HepG2 (cell line): ENCODE data around the gene LSMEM2. TPM values are rescaled to one million over a fixed set of nuclear protein-coding genes. Genes with fewer than 3 reads are reported as not detected.
A peak's percentile ranks its signal among the peaks of the same experiment; 100 is the strongest.

ENCODE experiments used
- AGO2 ChIP-seq: fragments of 200-400 bp; formaldehyde crosslinking; optimal IDR thresholded peaks from 2 replicates; pipeline ENCODE3; 2017; ENCODE audit warnings: mild to moderate bottlenecking, low read depth, low read length, moderate library complexity
- CREB1 ChIP-seq, 2 experiments: fragments of 450-650 bp in 1 of 2; IDR thresholded peaks; 2 replicates each; pipeline ENCODE4 v1.6.1; 2016 to 2017; ENCODE audit warnings: control low read depth in 1 of 2, mild to moderate bottlenecking in 1 of 2, missing compliant biosample characterization in 1 of 2, missing genetic modification characterization in 1 of 2
- ESRRA ChIP-seq: sonication (generic); formaldehyde crosslinking; IDR thresholded peaks from 2 replicates; pipeline ENCODE4 v1.5.1; 2020; ENCODE audit warnings: mild to moderate bottlenecking, low read depth, missing genetic modification reagents
- GLI4 ChIP-seq: sonication (generic); formaldehyde crosslinking; IDR thresholded peaks from 2 replicates; pipeline ENCODE4 v1.5.1; 2020; ENCODE audit warnings: missing genetic modification reagents, mild to moderate bottlenecking, moderate library complexity, borderline replicate concordance
- MAFK ChIP-seq, 2 experiments: IDR thresholded peaks in 1 of 2; conservative IDR thresholded peaks in 1 of 2; 2 replicates each; pipeline ENCODE4 v1.6.1; 2011; ENCODE audit warnings: improper control_type of control experiment in 2 of 2, low read length in 2 of 2
- MLXIP ChIP-seq: sonication (generic); formaldehyde crosslinking; IDR thresholded peaks from 2 replicates; pipeline ENCODE4 v1.9.0; 2021; ENCODE audit warnings: missing genetic modification reagents, borderline replicate concordance
- PLSCR1 ChIP-seq: sonication (generic); formaldehyde crosslinking; IDR thresholded peaks from 2 replicates; pipeline ENCODE4 v1.5.0; 2020; ENCODE audit warnings: missing genetic modification reagents, mild to moderate bottlenecking, borderline replicate concordance
- SKI ChIP-seq: fragments of 450-650 bp; IDR thresholded peaks from one replicate; pipeline ENCODE4 v1.6.1; 2018; ENCODE audit warnings: mild to moderate bottlenecking; ENCODE audit not compliant: partially characterized antibody
- ZNF354B ChIP-seq: sonication (generic); formaldehyde crosslinking; IDR thresholded peaks from 2 replicates; pipeline ENCODE4 v1.8.0; 2022; ENCODE audit warnings: mild to moderate bottlenecking, missing genetic modification reagents
- ZNF607 ChIP-seq: sonication (generic); formaldehyde crosslinking; IDR thresholded peaks from 2 replicates; pipeline ENCODE4 v1.5.1; 2020; ENCODE audit warnings: missing genetic modification reagents, mild to moderate bottlenecking, borderline replicate concordance
- ZNF616 ChIP-seq: sonication (generic); formaldehyde crosslinking; IDR thresholded peaks from 2 replicates; pipeline ENCODE4 v1.5.0; 2020; ENCODE audit warnings: low read depth, mild to moderate bottlenecking, missing genetic modification reagents
- ZNF790 ChIP-seq: sonication (generic); formaldehyde crosslinking; IDR thresholded peaks from 2 replicates; pipeline ENCODE4 v1.8.0; 2022; ENCODE audit warnings: missing genetic modification reagents, mild to moderate bottlenecking, borderline replicate concordance
- polyA plus RNA-seq, 8 experiments: library from polyadenylated mRNA; depleted of rRNA in 3 of 8; stranded (reverse) in 7 of 8; unstranded in 1 of 8; fragments of >200 nt; fragmentation: Illumina TruSeq in 4 of 8; extraction: Trizol in 4 of 8; gene quantifications; 2 replicates each; pipeline versions ENCODE4 v1.2.1 to v1.2.3, GENCODE V29; 2011 to 2016; ENCODE audit warnings: low read depth in 4 of 8, missing spikeins in 1 of 8, mixed read lengths in 1 of 8; ENCODE audit not compliant: insufficient read depth in 1 of 8
- total RNA-seq, 5 experiments: library from RNA; depleted of rRNA; stranded (reverse); fragments of >200 nt; fragmentation: Illumina TruSeq; extraction: Trizol; gene quantifications; 2 replicates each; pipeline ENCODE4 v1.2.3, GENCODE V29; 2016; ENCODE audit warnings: low read depth in 1 of 5
- TF ChIP-seq, protein P1 (sequence below): sonication (generic); formaldehyde crosslinking; IDR thresholded peaks from 2 replicates; pipeline ENCODE4 v1.8.1; 2023; ENCODE audit warnings: missing genetic modification reagents, inconsistent platforms, borderline replicate concordance
- TF ChIP-seq, protein P2 (sequence below): sonication (generic); formaldehyde crosslinking; conservative IDR thresholded peaks from 2 replicates; pipeline ENCODE4 v1.8.0; 2022; ENCODE audit warnings: missing genetic modification reagents
- TF ChIP-seq, protein P3 (sequence below): sonication (generic); formaldehyde crosslinking; IDR thresholded peaks from 2 replicates; pipeline ENCODE4 v1.4.0; 2020; ENCODE audit warnings: mild to moderate bottlenecking, missing genetic modification reagents
- TF ChIP-seq, protein P4 (sequence below): sonication (generic); formaldehyde crosslinking; conservative IDR thresholded peaks from 2 replicates; pipeline ENCODE4 v1.8.0; 2022; ENCODE audit warnings: mild to moderate bottlenecking, moderate library complexity, missing genetic modification reagents

LSMEM2 gene
- total and polyA plus RNA-seq, 2 of the 13 experiments (the other 11 are each of a cell fraction or from before 2014, with no cell fraction given), result 0.07 to 0.41 TPM

DNA sequence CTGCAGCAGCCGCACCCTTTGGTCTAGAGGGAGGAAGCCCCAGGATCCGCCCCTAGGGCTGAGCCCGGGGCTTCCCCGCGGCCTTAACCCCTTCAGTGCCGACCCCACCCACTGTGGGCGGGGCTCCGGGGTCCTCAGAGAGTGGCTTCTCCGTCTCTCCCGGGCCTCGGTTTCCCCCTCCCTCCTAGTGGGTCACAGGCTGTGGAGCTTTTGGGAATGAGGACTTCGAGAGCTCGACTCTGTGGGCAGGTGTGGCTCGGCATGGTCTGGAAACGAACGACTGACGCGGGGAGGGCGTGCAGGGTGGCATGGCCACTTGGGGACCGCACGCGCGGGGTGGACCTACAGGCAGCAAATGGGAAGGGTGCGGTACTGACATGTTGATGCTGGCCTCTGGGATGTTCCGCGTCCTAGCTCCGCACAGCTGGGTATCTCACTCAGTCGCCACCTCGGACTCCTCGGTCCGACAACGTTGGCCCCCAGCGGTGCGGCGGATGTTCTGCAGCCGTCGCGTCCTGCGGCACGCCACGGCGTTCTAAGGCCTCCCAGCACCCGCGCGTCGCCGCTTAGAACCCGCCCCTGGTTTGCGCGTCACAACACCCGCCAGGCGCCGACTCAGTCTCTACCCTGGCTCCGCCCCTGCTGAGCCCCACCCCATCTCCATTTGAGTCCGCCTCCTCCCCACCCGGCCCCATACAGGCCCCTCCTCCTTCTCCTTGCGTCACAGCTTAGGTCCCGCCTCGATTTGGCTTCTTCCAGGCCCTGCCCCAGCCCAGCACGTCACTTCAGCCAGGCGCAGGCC lies 20.1 kb downstream of the LSMEM2 start, which contains the start of the genes HYAL3 and NAA80 (continued):
- no peak for TF ChIP-seq MLXIP (CRISPR knock-in tag)
- TF ChIP-seq, protein P1, sequence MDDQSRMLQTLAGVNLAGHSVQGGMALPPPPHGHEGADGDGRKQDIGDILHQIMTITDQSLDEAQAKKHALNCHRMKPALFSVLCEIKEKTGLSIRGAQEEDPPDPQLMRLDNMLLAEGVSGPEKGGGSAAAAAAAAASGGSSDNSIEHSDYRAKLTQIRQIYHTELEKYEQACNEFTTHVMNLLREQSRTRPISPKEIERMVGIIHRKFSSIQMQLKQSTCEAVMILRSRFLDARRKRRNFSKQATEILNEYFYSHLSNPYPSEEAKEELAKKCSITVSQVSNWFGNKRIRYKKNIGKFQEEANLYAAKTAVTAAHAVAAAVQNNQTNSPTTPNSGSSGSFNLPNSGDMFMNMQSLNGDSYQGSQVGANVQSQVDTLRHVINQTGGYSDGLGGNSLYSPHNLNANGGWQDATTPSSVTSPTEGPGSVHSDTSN, result no peak
- TF ChIP-seq, protein P2, sequence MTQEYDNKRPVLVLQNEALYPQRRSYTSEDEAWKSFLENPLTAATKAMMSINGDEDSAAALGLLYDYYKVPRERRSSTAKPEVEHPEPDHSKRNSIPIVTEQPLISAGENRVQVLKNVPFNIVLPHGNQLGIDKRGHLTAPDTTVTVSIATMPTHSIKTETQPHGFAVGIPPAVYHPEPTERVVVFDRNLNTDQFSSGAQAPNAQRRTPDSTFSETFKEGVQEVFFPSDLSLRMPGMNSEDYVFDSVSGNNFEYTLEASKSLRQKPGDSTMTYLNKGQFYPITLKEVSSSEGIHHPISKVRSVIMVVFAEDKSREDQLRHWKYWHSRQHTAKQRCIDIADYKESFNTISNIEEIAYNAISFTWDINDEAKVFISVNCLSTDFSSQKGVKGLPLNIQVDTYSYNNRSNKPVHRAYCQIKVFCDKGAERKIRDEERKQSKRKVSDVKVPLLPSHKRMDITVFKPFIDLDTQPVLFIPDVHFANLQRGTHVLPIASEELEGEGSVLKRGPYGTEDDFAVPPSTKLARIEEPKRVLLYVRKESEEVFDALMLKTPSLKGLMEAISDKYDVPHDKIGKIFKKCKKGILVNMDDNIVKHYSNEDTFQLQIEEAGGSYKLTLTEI (CRISPR knock-in tag), result no peak
- TF ChIP-seq ESRRA, result no peak
- TF ChIP-seq CREB1 (IDR thresholded peaks at IDR 0.05), result peak; percentile 90; the same call in 1 of the 2 replicates
- TF ChIP-seq CREB1 (CRISPR knock-in tag; IDR thresholded peaks at IDR 0.05), result no peak
- TF ChIP-seq ZNF607 (CRISPR knock-in tag), result peak; percentile 26; the same call in 1 of the 2 replicates
- TF ChIP-seq PLSCR1 (CRISPR knock-in tag), result no peak
- TF ChIP-seq ZNF354B (CRISPR knock-in tag), result no peak
- TF ChIP-seq, protein P3, sequence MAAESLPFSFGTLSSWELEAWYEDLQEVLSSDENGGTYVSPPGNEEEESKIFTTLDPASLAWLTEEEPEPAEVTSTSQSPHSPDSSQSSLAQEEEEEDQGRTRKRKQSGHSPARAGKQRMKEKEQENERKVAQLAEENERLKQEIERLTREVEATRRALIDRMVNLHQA, result no peak
- TF ChIP-seq, protein P4, sequence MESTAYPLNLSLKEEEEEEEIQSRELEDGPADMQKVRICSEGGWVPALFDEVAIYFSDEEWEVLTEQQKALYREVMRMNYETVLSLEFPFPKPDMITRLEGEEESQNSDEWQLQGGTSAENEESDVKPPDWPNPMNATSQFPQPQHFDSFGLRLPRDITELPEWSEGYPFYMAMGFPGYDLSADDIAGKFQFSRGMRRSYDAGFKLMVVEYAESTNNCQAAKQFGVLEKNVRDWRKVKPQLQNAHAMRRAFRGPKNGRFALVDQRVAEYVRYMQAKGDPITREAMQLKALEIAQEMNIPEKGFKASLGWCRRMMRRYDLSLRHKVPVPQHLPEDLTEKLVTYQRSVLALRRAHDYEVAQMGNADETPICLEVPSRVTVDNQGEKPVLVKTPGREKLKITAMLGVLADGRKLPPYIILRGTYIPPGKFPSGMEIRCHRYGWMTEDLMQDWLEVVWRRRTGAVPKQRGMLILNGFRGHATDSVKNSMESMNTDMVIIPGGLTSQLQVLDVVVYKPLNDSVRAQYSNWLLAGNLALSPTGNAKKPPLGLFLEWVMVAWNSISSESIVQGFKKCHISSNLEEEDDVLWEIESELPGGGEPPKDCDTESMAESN (CRISPR knock-in tag), result peak; percentile 80
- TF ChIP-seq AGO2, result peak; percentile 99
- TF ChIP-seq SKI, result peak; percentile 66
- peak; percentile 78; the same call in 1 of the 2 replicates for TF ChIP-seq ZNF616 (CRISPR knock-in tag)
- TF ChIP-seq MAFK (conservative IDR thresholded peaks at IDR 0.05 in 1 of 2, IDR thresholded peaks at IDR 0.05 in 1 of 2; ENCODE audit: low read length in 2 of 2), result no peak
- peak; percentile 24; the same call in 1 of the 2 replicates for TF ChIP-seq ZNF790 (CRISPR knock-in tag)
- 0 out of 2 replicates have a peak, but pooled peaks have one; percentile 62 for TF ChIP-seq GLI4 (CRISPR knock-in tag)
